GM11168 (cell line): Measurements from ENCODE around the gene LMTK2.

Experiments used
- in situ Hi-C: fragments of 300-500 bp; cut with MboI; formaldehyde crosslinking; loops from one replicate; pipeline ENCODE4 v1.12.0; 2022; ENCODE audit warnings: low sequenced_read_pairs; ENCODE audit not compliant: unreplicated experiment

The LMTK2 gene

DNA sequence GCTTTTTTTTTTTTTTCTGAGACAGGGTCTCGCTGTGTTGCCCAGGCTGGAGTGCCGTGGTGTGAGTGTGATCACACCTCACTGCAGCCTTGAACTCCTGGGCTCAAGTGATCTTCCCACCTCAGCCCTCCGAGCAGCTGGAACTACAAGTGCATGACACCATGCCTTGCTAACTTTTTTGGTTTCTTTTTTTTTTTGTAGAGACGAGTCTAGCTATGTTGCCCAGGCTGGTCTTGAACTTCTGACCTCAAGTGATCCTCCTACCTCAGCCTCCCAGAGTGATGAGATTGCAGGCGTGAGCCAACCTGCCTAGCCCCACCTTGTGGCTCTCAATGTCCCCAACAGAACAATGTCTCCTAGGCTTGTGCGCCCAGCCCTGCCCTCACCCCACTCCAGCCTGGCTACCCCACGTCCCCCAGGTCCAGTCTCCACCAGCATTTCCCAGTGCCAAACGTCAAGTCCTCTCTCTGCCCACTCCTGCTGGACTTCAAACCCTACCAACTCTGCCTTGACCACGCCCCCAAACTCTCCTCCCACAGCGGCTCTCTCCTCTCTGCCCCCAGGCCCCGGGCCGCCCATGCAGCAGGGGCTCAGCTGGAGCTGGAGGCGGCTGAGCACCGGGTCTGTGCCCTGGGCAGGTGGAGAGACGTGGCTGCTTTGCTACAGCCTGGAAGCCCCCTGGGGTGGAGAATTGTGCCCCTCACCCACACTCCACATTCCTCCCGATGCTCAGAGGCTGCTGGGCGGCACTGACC is 123.5 kb downstream of the LMTK2 start:
- in situ Hi-C loops = loop anchor here (25.0 kb wide), 1 partner anchor 1107 kb away; the partner anchor contains the start of gene ARPC1A

- in situ Hi-C loops = loop anchor here (25.0 kb wide), 1 partner anchor 1106 kb away; the partner anchor contains the start of gene ARPC1A
These were observed 124.2 kb downstream of the LMTK2 start for GRCh38 chr7:98230746-98231471.

DNA sequence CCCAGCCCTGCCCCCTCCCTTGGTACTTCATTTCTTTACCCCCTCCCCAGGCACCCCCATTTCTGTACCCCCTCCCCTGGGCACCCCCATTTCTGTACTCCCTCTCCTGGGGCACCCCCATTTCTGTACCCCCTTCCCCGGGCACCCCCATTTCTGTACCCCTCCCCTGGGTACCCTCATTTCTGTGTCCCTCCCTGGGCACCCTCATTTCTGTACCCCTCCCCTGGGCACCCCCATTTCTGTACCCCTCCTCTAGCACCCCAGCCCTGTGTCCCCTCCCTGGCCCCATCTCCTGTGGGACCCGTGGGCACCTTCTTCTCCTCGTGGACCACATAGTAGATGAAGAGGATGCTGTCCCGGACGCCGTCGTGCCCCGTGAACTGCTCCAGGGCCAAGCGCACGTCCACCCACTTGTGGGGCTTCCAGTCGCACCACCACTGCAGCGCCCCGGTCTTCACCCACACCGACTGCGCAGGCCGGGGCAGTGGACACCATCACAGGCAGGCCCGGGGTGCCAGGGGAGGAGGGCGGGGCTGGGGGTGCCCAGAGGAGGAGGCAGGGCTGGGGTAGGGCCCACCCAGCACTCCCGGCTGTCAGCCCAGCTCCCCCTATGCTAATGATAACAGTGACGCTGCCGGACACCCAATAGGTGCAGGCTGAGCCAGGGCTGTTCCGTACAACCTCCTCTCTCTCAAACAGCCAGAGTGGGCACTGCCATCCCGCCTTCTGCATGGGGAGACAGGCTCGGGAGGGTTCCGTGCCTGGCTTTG is 125.0 kb downstream of the LMTK2 start:
- in situ Hi-C loops = loop anchor here (25.0 kb wide), 1 partner anchor 1106 kb away; the partner anchor contains the start of gene ARPC1A

- in situ Hi-C loops = loop anchor here (25.0 kb wide), 1 partner anchor 1105 kb away; the partner anchor contains the start of gene ARPC1A
These were observed 125.6 kb downstream of the LMTK2 start for GRCh38 chr7:98232263-98232585.

DNA sequence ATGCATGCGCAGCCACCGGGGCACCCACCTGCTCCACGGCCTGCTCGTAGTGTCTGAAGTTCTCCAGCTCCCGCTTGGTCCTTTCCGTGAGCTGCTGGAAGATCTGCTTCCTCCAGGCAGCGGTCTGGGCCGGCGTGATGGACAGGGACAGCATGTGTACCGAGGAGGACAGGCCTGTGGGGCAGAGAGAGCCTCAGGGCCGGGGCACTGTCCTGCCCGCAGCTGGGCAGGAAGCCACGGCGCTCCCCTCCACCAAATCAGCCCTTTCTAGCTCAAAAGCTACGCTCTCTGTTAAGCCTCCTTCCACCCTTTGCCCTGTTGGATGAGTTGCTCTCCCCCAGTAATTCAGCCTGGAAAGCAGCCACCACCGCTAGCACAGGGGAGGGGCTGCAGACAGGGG is 126.1 kb downstream of the LMTK2 start:
- in situ Hi-C loops = loop anchor here (25.0 kb wide), 1 partner anchor 1105 kb away; the partner anchor contains the start of gene ARPC1A

DNA sequence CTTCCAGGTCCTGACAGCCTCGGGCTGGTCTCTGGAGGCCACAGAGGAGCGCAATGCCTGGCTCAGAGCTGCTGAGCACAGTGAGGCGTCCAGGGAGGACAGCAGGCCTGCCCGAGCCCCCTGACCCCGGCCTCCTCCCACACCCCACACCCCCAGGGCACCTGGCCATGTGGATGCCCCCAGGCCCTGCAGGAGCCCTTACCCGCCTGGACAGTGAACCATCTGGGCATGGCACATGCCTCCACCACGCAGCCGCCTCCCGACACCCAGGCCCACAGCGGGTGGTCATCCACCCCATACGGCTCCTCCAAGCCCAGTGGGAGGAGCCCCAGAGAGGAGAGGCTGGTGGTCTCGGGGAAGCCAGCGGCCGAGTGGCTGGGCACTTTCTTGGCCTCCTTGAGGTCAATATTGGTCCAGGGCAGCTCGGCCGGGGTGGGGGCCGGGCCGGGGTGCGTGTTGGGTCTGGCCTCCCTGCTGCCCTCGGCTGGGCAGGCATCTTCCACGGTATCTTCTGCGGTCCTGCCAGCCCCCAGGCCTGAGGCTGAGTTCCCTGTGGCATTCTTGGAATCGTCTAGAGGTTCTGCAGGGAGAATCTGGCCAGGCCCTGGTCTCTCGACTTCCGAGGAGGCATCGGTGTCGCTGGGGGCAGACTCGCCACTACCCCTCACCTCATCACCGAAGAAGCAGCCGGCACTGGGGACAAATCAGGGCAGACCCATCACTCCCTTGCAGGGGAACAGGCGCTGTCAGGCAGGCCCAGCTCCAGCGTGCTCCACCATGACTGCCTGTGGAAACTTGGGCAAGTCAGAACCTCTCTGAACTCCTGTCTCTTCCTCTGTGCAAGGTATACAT is 126.8 kb downstream of the LMTK2 start:
- in situ Hi-C loops = loop anchor here (25.0 kb wide), 1 partner anchor 1104 kb away; the partner anchor contains the start of gene ARPC1A

- in situ Hi-C loops = loop anchor here (25.0 kb wide), 1 partner anchor 1103 kb away; the partner anchor contains the start of gene ARPC1A
These were observed 127.9 kb downstream of the LMTK2 start for GRCh38 chr7:98234429-98235147.

DNA sequence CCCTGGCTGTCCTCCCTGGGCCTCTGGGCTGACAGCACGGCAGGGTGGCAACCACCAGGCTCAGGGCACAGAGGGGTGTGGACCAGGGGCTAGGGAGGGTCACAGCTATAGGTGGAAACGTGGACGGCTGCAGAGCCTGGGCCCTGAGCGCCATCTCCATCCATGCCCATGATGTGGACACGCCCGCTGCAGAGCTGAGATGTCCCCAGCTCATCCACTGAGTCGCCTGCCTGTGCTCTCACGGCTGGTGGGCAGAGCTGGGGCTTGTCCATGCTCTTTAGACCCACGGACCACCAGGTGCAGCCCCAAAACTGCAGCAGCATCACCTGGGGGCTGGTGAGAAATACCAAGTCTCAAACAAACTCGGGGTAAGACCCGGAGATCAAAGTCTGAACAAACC is 129.2 kb downstream of the LMTK2 start:
- in situ Hi-C loops = loop anchor here (25.0 kb wide), 1 partner anchor 1101 kb away; the partner anchor contains the start of gene ARPC1A

GRCh38 chr7:98236355-98237185 is 129.9 kb downstream of the LMTK2 start:
- in situ Hi-C loops = loop anchor here (25.0 kb wide), 1 partner anchor 1101 kb away; the partner anchor contains the start of gene ARPC1A

DNA sequence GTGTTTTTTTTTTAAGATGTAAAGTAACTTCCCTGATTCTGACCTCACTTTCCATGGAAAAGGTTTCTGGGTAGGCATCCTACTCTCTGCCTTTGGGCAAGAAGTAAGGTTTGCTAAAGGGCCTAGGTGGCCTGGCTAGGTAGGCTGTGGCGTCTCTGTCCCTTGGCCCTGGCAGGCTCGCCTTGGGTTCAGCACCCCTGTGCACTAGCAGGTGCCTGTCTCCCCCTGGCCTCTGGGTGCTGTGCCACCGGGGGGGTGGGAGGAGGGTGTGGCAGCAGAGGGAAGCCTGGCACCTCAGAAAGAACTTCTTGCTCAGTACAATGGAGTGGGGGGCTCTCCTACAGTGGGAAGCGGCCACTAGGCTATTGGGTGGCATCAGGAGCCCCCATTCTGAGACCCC is 131.4 kb downstream of the LMTK2 start:
- in situ Hi-C loops = loop anchor here (25.0 kb wide), 1 partner anchor 1099 kb away; the partner anchor contains the start of gene ARPC1A

- in situ Hi-C loops = loop anchor here (25.0 kb wide), 1 partner anchor 1098 kb away; the partner anchor contains the start of gene ARPC1A
These were observed 132.3 kb downstream of the LMTK2 start for GRCh38 chr7:98238976-98239375.

GRCh38 chr7:98240961-98241673 is 134.5 kb downstream of the LMTK2 start:
- in situ Hi-C loops = loop anchor here (25.0 kb wide), 1 partner anchor 1096 kb away; the partner anchor contains the start of gene ARPC1A

- in situ Hi-C loops = loop anchor here (25.0 kb wide), 1 partner anchor 1096 kb away; the partner anchor contains the start of gene ARPC1A
These were observed 135.1 kb downstream of the LMTK2 start for GRCh38 chr7:98241674-98242241.

DNA sequence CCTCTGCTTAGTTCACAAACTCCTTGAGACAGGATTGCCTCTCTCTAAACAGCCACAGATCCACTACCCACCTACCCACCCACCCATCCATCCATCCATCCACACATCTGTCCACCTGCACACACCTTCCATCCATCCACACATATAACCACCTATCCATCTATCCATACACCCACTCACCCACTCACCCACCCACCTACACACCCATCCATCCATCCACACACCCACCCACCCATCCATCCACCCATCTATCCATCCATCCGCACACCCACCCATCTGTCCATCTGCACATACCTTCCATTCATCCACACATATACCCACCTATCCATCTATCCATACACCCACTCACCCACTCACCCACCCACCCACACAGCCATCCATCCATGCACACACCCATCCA is 135.7 kb downstream of the LMTK2 start:
- in situ Hi-C loops = loop anchor here (25.0 kb wide), 1 partner anchor 1095 kb away; the partner anchor contains the start of gene ARPC1A

DNA sequence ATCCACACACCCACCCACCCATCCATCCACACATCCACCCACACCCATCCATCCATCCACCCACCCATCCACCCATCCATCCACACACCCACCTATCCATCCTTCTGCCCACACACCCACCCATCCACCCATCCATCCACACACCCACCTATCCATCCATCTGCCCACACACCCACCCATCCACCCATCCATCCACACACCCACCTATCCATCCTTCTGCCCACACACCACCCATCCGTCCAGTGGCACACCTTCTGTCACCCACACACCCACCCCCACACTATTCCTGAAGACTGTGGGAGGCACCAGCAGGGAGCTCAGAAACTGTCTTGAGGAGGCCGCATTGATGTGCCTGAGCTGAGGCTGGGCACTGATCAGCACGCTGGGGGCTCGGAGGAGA is 136.3 kb downstream of the LMTK2 start:
- in situ Hi-C loops = loop anchor here (25.0 kb wide), 1 partner anchor 1094 kb away; the partner anchor contains the start of gene ARPC1A

DNA sequence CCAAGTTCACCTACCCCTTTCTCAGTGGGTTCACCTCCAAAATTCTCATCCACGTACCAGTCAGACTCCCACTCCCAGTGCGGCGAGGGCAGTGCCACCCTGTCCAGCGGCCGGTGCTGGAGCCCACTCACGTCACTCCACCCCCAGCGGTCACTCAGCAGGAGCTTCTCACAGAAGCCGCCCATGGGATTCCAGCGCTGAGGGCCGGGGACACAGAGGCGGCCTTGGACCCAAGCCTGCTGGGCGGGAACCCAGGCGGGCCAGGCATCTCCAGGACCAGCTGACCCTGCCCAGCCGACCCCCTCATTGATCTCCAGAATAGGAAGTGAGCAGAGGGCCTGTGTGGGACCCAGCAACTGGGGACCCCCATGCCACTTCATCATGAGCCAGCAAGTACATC is 138.2 kb downstream of the LMTK2 start:
- in situ Hi-C loops = loop anchor here (25.0 kb wide), 1 partner anchor 1092 kb away; the partner anchor contains the start of gene ARPC1A
